Smooth muscle cell (in vitro differentiated cells): ENCODE results near the gene DLGAP1. TPM values are rescaled to one million over a fixed set of nuclear protein-coding genes. Genes with fewer than 3 reads are reported as not detected.

Experiments used
- DNase-seq: peaks from one replicate; lab custom pipeline; 2025; ENCODE audit not compliant: unreplicated experiment; lab: John Stamatoyannopoulos, UW
- H2AFZ ChIP-seq: fragments of 200-600 bp; sonication (generic); 2 replicates; pipeline ENCODE4 v1.6.0; 2016; ENCODE audit warnings: antibody characterized with exemption, low read depth, mild to moderate bottlenecking
- H3F3A ChIP-seq: fragments of 200-600 bp; sonication (generic); 2 replicates; pipeline ENCODE4 v1.6.0; 2017; ENCODE audit warnings: antibody characterized with exemption, low read depth
- H3K27ac ChIP-seq: fragments of 200-600 bp; sonication (generic); 2 replicates; pipeline ENCODE4 v1.5.1; 2016; ENCODE audit warnings: low read depth, mild to moderate bottlenecking
- H3K27me3 ChIP-seq: fragments of 200-600 bp; sonication (generic); 2 replicates; pipeline ENCODE4 v1.6.1; 2016; ENCODE audit warnings: low read depth, mild to moderate bottlenecking
- H3K36me3 ChIP-seq: fragments of 200-600 bp; sonication (generic); 2 replicates; pipeline ENCODE4 v1.5.1; 2016; ENCODE audit warnings: low read depth
- H3K4me1 ChIP-seq: fragments of 200-600 bp; sonication (generic); 2 replicates; pipeline ENCODE4 v1.5.1; 2016; ENCODE audit warnings: low read depth
- H3K4me2 ChIP-seq: fragments of 200-600 bp; sonication (generic); 2 replicates; pipeline ENCODE4 v1.6.0; 2016; ENCODE audit warnings: mild to moderate bottlenecking
- H3K4me3 ChIP-seq: fragments of 200-600 bp; sonication (generic); 2 replicates; pipeline ENCODE4 v1.5.1; 2016; ENCODE audit warnings: mild to moderate bottlenecking
- H3K79me2 ChIP-seq: fragments of 200-600 bp; sonication (generic); 2 replicates; pipeline ENCODE4 v1.6.0; 2016; ENCODE audit warnings: low read depth, mild to moderate bottlenecking
- H3K9ac ChIP-seq: fragments of 200-600 bp; sonication (generic); 2 replicates; pipeline ENCODE4 v1.6.0; 2016; ENCODE audit warnings: low read depth
- H3K9me3 ChIP-seq: fragments of 200-600 bp; sonication (generic); replicated peaks from 2 replicates; pipeline ENCODE4 v1.5.1; 2016; ENCODE audit warnings: low read depth
- H4K20me1 ChIP-seq: fragments of 200-600 bp; sonication (generic); 2 replicates; pipeline ENCODE4 v1.6.0; 2016; ENCODE audit warnings: low read depth
- CTCF ChIP-seq: fragments of 200-600 bp; sonication (generic); IDR thresholded peaks from 2 replicates; pipeline ENCODE4 v1.5.1; 2017; ENCODE audit warnings: borderline replicate concordance, mild to moderate bottlenecking, antibody characterized with exemption; ENCODE audit not compliant: insufficient read depth, poor library complexity, severe bottlenecking
- WGBS: methylation state at CpG from one replicate; pipeline ENCODE4 v1.1.7; 2016; ENCODE audit warnings: low lambda C conversion rate; 5-methylcytosine and 5-hydroxymethylcytosine counted together
- polyA plus RNA-seq: library from polyadenylated mRNA; unstranded; fragments of >200 nt; fragmentation: Nextera tagmentation; extraction: Ambion mirVana; gene quantifications from 2 replicates; pipeline ENCODE4 v1.2.1, GENCODE V29; 2016
- total RNA-seq: library from RNA; depleted of rRNA; stranded (reverse); fragments of >200 nt; gene quantifications from 2 replicates; pipeline ENCODE4 v1.2.3, GENCODE V29; 2014

DLGAP1 gene
- total and polyA plus RNA-seq, 2 experiments from 2014 or later = 2.6 to 11.3 TPM

DNA sequence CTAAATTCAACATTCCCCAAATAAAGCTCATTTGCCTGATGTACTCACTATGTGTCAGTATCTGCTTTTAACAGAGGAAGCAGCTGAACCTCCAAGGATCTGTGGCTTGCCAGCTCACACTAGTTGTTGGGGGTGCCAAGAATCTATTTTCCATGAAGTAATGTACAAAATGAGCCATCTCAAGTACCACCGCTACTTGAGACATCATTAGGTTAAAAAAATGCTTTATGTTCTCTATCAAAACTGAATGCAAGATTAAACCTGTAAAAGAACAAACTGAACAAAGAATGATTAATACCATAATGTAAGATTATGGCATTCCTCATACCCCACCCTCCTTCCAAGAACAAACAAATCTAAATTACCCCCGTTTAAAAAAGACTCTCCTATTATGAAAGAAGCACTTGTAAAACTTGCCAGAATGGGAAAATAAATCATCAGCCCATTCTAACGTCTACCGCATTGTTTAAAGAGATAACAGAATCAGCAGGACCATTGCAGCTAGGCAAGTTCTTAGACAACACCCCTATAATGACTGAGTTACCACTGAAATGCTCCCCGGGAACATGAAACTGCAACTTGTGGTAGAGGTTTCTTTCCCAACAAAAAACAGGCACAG lies 471.6 kb downstream of the DLGAP1 start:
- Histone ChIP-seq H3K36me3 (no peaks in the 10 kb centered on the region), H3K9me3 (no peaks in the 10 kb centered on the region), H3K4me2 (no peak overlapping the region), H3F3A (peaks cover 6% of the 10 kb centered on the region), H4K20me1 (no peaks in the 10 kb centered on the region), H2AFZ (no peak overlapping the region), H3K4me3 (no peak overlapping the region), H3K79me2 (no peaks in the 10 kb centered on the region), H3K9ac (no peak overlapping the region), H3K27ac (no peak overlapping the region), H3K4me1 (peaks cover 28% of the 10 kb centered on the region), H3K27me3 (no peaks in the 10 kb centered on the region)
- WGBS = 39% methylated on average over 5 of the region's 5 CpGs
- no peak for DNase-seq
- no peak for TF ChIP-seq CTCF

DNA sequence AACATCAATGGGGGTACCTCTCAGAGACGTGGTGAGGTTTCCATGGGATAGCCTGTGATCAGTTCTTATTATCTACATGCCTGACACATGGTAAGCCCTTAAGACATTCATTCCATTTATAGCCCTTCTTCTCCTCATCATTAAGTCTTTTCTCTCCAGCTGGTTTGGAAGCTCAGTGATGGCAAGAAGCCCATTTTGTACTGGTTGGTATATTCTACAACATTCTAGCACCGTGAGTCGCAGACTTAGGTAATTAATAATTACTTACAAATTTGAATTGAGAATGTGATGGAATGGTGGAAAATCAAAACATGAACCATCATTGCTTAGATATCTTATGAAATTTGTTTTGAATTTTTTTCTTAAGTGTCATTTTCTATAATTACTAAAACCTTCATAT lies 472.6 kb downstream of the DLGAP1 start:
- Histone ChIP-seq H3K9me3 (no peaks in the 10 kb centered on the region), H3K36me3 (no peaks in the 10 kb centered on the region), H4K20me1 (no peaks in the 10 kb centered on the region), H3K27ac (no peak overlapping the region), H3K9ac (no peak overlapping the region), H3K79me2 (no peaks in the 10 kb centered on the region), H3K27me3 (no peaks in the 10 kb centered on the region), H3K4me3 (no peak overlapping the region), H3K4me1 (peaks cover 28% of the 10 kb centered on the region), H3K4me2 (no peak overlapping the region), H2AFZ (no peak overlapping the region), H3F3A (peaks cover 6% of the 10 kb centered on the region)
- TF ChIP-seq CTCF = no peak
- DNase-seq = no peak
- 80% methylated on average over 3 of the region's 3 CpGs for WGBS

DNA sequence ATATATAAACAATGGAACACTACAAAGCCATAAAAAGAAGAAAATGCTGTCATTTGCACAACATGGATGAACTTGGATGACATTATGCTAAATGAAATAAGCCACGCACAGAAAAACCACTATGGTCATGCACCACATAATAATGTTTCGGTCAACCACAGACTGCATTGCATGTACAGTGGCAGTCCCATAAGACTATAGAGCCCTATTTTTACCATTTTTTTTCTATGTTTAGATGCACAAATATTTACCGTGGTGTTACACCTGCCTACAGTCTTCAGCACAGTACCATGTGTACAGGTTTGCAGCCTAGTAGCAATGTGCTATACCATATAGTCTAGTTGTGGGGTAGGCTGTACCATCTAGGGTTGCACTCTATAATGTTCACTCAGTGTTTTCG lies 476.1 kb downstream of the DLGAP1 start:
- Histone ChIP-seq H3K4me2 (no peak overlapping the region), H3K4me3 (no peak overlapping the region), H4K20me1 (no peaks in the 10 kb centered on the region), H3K9me3 (no peaks in the 10 kb centered on the region), H2AFZ (no peak overlapping the region), H3F3A (no peaks in the 10 kb centered on the region), H3K36me3 (no peaks in the 10 kb centered on the region), H3K27ac (no peak overlapping the region), H3K4me1 (peaks cover 9% of the 10 kb centered on the region), H3K27me3 (no peaks in the 10 kb centered on the region), H3K79me2 (no peaks in the 10 kb centered on the region), H3K9ac (no peak overlapping the region)
- no peak for DNase-seq
- WGBS = 99% methylated on average over 4 of the region's 4 CpGs
- TF ChIP-seq CTCF = no peak

- Histone ChIP-seq H3K27me3 (no peaks in the 10 kb centered on the region), H3F3A (no peaks in the 10 kb centered on the region), H3K4me2 (no peak overlapping the region), H3K9me3 (no peaks in the 10 kb centered on the region), H4K20me1 (no peaks in the 10 kb centered on the region), H3K4me3 (no peak overlapping the region), H3K36me3 (no peaks in the 10 kb centered on the region), H3K79me2 (no peaks in the 10 kb centered on the region), H3K4me1 (peaks cover 26% of the 10 kb centered on the region), H3K27ac (no peak overlapping the region), H3K9ac (no peak overlapping the region), H2AFZ (no peak overlapping the region)
- no peak for TF ChIP-seq CTCF
- WGBS = 96% methylated on average over 5 of the region's 5 CpGs
- no peak for DNase-seq
Observed at GRCh38 chr18:3973191-3973850, 481.8 kb downstream of the DLGAP1 start.
